GM23338 (cell line): Measurements from ENCODE around the gene HIF3A. TPM values are rescaled to one million over a fixed set of nuclear protein-coding genes. Genes with fewer than 3 reads are reported as not detected.

ENCODE experiments used
- ATAC-seq: fragments of 200-7000 bp; cut with Tn5 transposase; 3 replicates; pipeline ENCODE4 v1.9.1; 2020
- DNase-seq: peaks from one replicate; pipeline ENCODE4 v3.0.0-alpha.2; 2015; ENCODE audit warnings: low spot score
- H2AFZ ChIP-seq: fragments of 200-600 bp; sonication (generic); 2 replicates; pipeline ENCODE4 v1.8.0; 2016; ENCODE audit warnings: antibody characterized with exemption, mild to moderate bottlenecking, moderate library complexity
- H3F3A ChIP-seq: fragments of 200-600 bp; sonication (generic); replicated peaks from 2 replicates; pipeline ENCODE4 v1.8.0; 2017; ENCODE audit warnings: antibody characterized with exemption, mixed run types, low read depth
- H3K27ac ChIP-seq: fragments of 200-600 bp; sonication (generic); 2 replicates; pipeline ENCODE4 v1.6.1; 2016; ENCODE audit warnings: low read depth
- H3K27me3 ChIP-seq: fragments of 200-600 bp; sonication (generic); 2 replicates; pipeline ENCODE4 v1.8.0; 2016; ENCODE audit warnings: mild to moderate bottlenecking, mixed run types, moderate library complexity; ENCODE audit not compliant: insufficient read depth
- H3K36me3 ChIP-seq: fragments of 200-600 bp; sonication (generic); 2 replicates; pipeline ENCODE4 v1.8.0; 2016; ENCODE audit warnings: mild to moderate bottlenecking; ENCODE audit not compliant: insufficient read depth
- H3K4me1 ChIP-seq: fragments of 200-600 bp; sonication (generic); 2 replicates; pipeline ENCODE4 v1.8.0; 2016; ENCODE audit warnings: mild to moderate bottlenecking, moderate library complexity; ENCODE audit not compliant: insufficient read depth
- H3K4me2 ChIP-seq: fragments of 200-600 bp; sonication (generic); 2 replicates; pipeline ENCODE4 v1.7.1; 2017; ENCODE audit warnings: mixed run types
- H3K4me3 ChIP-seq: fragments of 200-600 bp; sonication (generic); 2 replicates; pipeline ENCODE4 v1.6.1; 2016; ENCODE audit warnings: mixed run types
- H3K79me2 ChIP-seq: fragments of 200-600 bp; sonication (generic); replicated peaks from 2 replicates; pipeline ENCODE4 v1.8.0; 2017; ENCODE audit warnings: mild to moderate bottlenecking; ENCODE audit not compliant: insufficient read depth
- H3K9me2 ChIP-seq: fragments of 200-600 bp; sonication (generic); 2 replicates; pipeline ENCODE4 v1.8.0; 2017; ENCODE audit not compliant: insufficient read depth
- H4K20me1 ChIP-seq: fragments of 200-600 bp; sonication (generic); replicated peaks from 2 replicates; pipeline ENCODE4 v1.8.0; 2017; ENCODE audit warnings: mild to moderate bottlenecking; ENCODE audit not compliant: insufficient read depth
- H3K27ac Mint-ChIP-seq: 2 replicates; pipeline ENCODE4 v1.8.0; 2020; ENCODE audit warnings: inconsistent platforms, mild to moderate bottlenecking, moderate library complexity, mixed read lengths
- H3K27me3 Mint-ChIP-seq: 3 replicates; pipeline ENCODE4 v1.8.0; 2022; ENCODE audit warnings: low read depth, mild to moderate bottlenecking, moderate library complexity, mixed read lengths, inconsistent platforms; ENCODE audit not compliant: insufficient read depth, poor library complexity
- H3K36me3 Mint-ChIP-seq: 3 replicates; pipeline ENCODE4 v1.8.0; 2021; ENCODE audit warnings: low read depth, mild to moderate bottlenecking, inconsistent platforms, moderate library complexity, mixed read lengths
- H3K4me1 Mint-ChIP-seq: 3 replicates; pipeline ENCODE4 v1.8.0; 2020; ENCODE audit warnings: mild to moderate bottlenecking, inconsistent platforms, mixed read lengths
- H3K4me3 Mint-ChIP-seq: 3 replicates; pipeline ENCODE4 v1.8.0; 2021; ENCODE audit warnings: moderate library complexity, mild to moderate bottlenecking, inconsistent platforms, mixed read lengths
- H3K9me3 Mint-ChIP-seq: 3 replicates; pipeline ENCODE4 v1.8.0; 2020; ENCODE audit warnings: moderate library complexity, mild to moderate bottlenecking, inconsistent platforms, mixed read lengths
- CREB1 ChIP-seq: fragments of 250-450 bp; sonication (Bioruptor Pico); IDR thresholded peaks from 2 replicates; pipeline ENCODE4 v1.5.0; 2020; ENCODE audit warnings: low read depth, mild to moderate bottlenecking, moderate library complexity
- CTCF ChIP-seq, 2 experiments: fragments of 200-600 bp in 1 of 2; sonication (generic) in 1 of 2; conservative IDR thresholded peaks; 2 replicates each; pipeline versions ENCODE4 v1.5.1 to v1.6.1; 2016 to 2017; ENCODE audit warnings: antibody characterized with exemption in 2 of 2, low read depth in 2 of 2, mild to moderate bottlenecking in 2 of 2, moderate library complexity in 1 of 2
- ETS1 ChIP-seq: IDR thresholded peaks from 2 replicates; pipeline ENCODE4 v1.6.1; 2016; ENCODE audit warnings: antibody characterized with exemption
- JUNB ChIP-seq: IDR thresholded peaks from one replicate; pipeline ENCODE4 v1.6.1; 2016; ENCODE audit warnings: antibody characterized with exemption; ENCODE audit not compliant: unreplicated experiment
- NANOG ChIP-seq: IDR thresholded peaks from 2 replicates; pipeline ENCODE4 v1.6.1; 2016; ENCODE audit warnings: antibody characterized with exemption, borderline replicate concordance
- STAT1 ChIP-seq: IDR thresholded peaks from one replicate; pipeline ENCODE4 v1.6.1; 2016; ENCODE audit warnings: antibody characterized with exemption; ENCODE audit not compliant: unreplicated experiment
- polyA plus RNA-seq: library from polyadenylated mRNA; unstranded; fragments of >200 nt; fragmentation: Nextera tagmentation; extraction: Ambion mirVana; gene quantifications from 2 replicates; pipeline ENCODE4 v1.2.1, GENCODE V29; 2016
- total RNA-seq: library from RNA; depleted of rRNA; stranded (reverse); fragments of >200 nt; shearing (Covaris generic); gene quantifications from 2 replicates; pipeline ENCODE4 v1.2.3, GENCODE V29; 2014

The HIF3A gene
- total and polyA plus RNA-seq, 2 experiments from 2014 or later, result 20.4 to 70.5 TPM

GRCh38 chr19:46371371-46371901 lies 74.6 kb downstream of the HIF3A start:
- ATAC-seq (no peak), DNase-seq (peak; percentile 21)
- peaks cover 47% of the 10 kb centered on the region for H3K4me1 Mint-ChIP-seq
- no peak overlapping the region for H2AFZ ChIP-seq
- no peaks in the 10 kb centered on the region for H3K9me2 ChIP-seq
- H3K4me3 Mint-ChIP-seq, result no peak overlapping the region; the same call in 2 of the 3 replicates
- peaks cover 67% of the 10 kb centered on the region for H3K79me2 ChIP-seq
- H4K20me1 ChIP-seq, result peaks cover 5% of the 10 kb centered on the region
- peaks cover 22% of the 10 kb centered on the region for H3K36me3 Mint-ChIP-seq
- H3K9me3 Mint-ChIP-seq, result no peaks in the 10 kb centered on the region
- H3K36me3 ChIP-seq, result peaks cover 5% of the 10 kb centered on the region; the same call in 1 of the 2 replicates
- H3K4me3 ChIP-seq, result no peak overlapping the region
- H3K4me2 ChIP-seq, result no peak overlapping the region
- no peaks in the 10 kb centered on the region for H3K27me3 ChIP-seq
- peaks cover 11% of the 10 kb centered on the region for H3F3A ChIP-seq
- peak overlapping the region; percentile 99 for H3K27ac ChIP-seq
- peak overlapping the region; percentile 92 for H3K27ac Mint-ChIP-seq
- TF ChIP-seq JUNB (no peak), CTCF (conservative IDR thresholded peaks at IDR 0.05; ENCODE audit: low read depth in 2 of 2) (peak in 1 of 2 experiments; percentile 55; a peak in 2 of 4 replicates)
- peaks cover 27% of the 10 kb centered on the region for H3K4me1 ChIP-seq
- H3K27me3 Mint-ChIP-seq, result peaks cover 7% of the 10 kb centered on the region

GRCh38 chr19:46372901-46373490 lies 76.2 kb downstream of the HIF3A start:
- peak overlapping the region; percentile 40; the same call in 1 of the 2 replicates for H3K4me3 ChIP-seq
- H4K20me1 ChIP-seq, result peaks cover 5% of the 10 kb centered on the region
- peak overlapping the region; percentile 99 for H3K27ac ChIP-seq
- peaks cover 64% of the 10 kb centered on the region for H3K79me2 ChIP-seq
- Mint-ChIP-seq H3K4me3 (peak overlapping the region; percentile 50; the same call in 1 of the 3 replicates), H3K27me3 (peaks cover 7% of the 10 kb centered on the region), H3K36me3 (peaks cover 30% of the 10 kb centered on the region), H3K9me3 (no peaks in the 10 kb centered on the region), H3K4me1 (peaks cover 47% of the 10 kb centered on the region), H3K27ac (peak overlapping the region; percentile 98)
- H2AFZ ChIP-seq, result no peak overlapping the region
- H3K4me1 ChIP-seq, result peaks cover 27% of the 10 kb centered on the region
- DNase-seq (peak; percentile 74), ATAC-seq (peak; percentile 59)
- peaks cover 5% of the 10 kb centered on the region; the same call in 1 of the 2 replicates for H3K36me3 ChIP-seq
- no peaks in the 10 kb centered on the region for H3K27me3 ChIP-seq
- H3K4me2 ChIP-seq, result peak overlapping the region; percentile 67
- no peaks in the 10 kb centered on the region for H3K9me2 ChIP-seq
- TF ChIP-seq NANOG, result no peak
- no peak for TF ChIP-seq CREB1 (CRISPR knock-in tag)
- TF ChIP-seq CTCF (conservative IDR thresholded peaks at IDR 0.05; ENCODE audit: low read depth in 2 of 2), result peak; percentile 61 to 66
- no peak for TF ChIP-seq STAT1
- TF ChIP-seq ETS1, result no peak
- peaks cover 11% of the 10 kb centered on the region for H3F3A ChIP-seq
